GM19193 (cell line): ENCODE measurements around the gene FRMD5.
A peak's percentile ranks its signal among the peaks of the same experiment; 100 is the strongest.

Experiments used
- POLR2A ChIP-seq: IDR thresholded peaks from 4 replicates; pipeline ENCODE4 v1.6.1; 2011; ENCODE audit not compliant: insufficient read depth, insufficient read length; ENCODE audit errors: extremely low read depth

Gene FRMD5

GRCh38 chr15:43873651-43874050 is 321.4 kb downstream of the FRMD5 start:
- TF ChIP-seq POLR2A, result no peak

GRCh38 chr15:43872416-43873020 is 322.6 kb downstream of the FRMD5 start:
- TF ChIP-seq POLR2A, result no peak

GRCh38 chr15:43871835-43872234 is 323.2 kb downstream of the FRMD5 start:
- TF ChIP-seq POLR2A, result no peak

DNA sequence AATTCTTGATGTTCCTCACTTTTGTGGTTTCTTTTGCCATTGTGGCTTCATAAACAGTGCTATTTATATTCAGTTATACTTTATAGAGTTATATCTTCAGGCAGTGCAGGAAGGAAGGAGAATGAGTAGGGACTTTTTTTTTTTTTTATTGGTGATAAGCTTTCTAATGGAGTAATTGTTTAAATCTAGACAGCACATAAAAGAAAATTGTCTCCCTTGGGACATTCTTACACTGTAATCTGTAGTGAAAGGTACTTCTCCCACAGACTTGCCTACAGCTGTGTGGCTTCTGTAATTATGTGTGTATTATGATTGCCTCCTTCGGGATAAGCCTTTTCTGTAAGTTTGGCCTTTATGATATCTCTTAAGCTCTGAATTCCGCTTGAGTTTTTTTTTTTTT is 326.7 kb downstream of the FRMD5 start:
- no peak for TF ChIP-seq POLR2A

DNA sequence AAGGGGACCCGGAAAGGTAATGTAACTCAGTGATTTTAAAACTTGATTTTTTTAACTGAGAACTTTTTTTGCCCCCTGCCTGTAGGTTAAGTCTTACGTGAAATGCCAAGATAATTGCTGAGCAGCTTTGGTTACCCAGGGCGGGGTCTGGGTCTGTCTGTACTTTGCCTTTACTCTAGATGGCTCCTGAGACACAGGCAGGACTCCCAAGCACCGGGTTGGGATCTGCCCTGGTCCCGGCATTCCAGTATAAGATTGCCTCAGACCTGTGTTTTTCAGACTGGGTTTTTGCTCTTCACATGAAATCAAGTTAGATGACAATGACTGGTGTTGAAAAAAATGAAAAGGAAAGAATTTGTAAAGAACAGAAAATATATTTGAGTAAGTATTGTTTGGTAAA is 328.0 kb downstream of the FRMD5 start:
- no peak for TF ChIP-seq POLR2A

- TF ChIP-seq POLR2A, result no peak
Observed at GRCh38 chr15:43859546-43859945, 335.5 kb downstream of the FRMD5 start.

DNA sequence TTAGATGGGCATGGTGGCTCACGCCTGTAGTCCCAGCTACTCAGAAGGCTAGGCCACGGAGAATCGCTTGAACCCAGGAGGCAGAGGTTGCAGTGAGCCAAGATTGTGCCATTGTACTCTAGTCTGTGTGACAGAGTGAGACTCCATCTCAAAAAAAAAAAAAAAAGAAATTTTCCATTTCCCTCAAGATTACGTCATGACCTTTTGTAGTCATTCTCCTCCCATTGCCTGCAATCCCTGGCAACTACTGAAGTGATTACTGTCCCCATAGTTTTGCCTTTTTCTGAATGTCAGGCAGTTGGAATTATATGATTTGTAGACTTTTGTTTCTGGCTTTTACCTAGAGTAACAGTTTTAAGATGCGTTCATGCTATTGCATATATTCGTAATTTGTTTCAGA is 340.3 kb downstream of the FRMD5 start:
- TF ChIP-seq POLR2A, result no peak

DNA sequence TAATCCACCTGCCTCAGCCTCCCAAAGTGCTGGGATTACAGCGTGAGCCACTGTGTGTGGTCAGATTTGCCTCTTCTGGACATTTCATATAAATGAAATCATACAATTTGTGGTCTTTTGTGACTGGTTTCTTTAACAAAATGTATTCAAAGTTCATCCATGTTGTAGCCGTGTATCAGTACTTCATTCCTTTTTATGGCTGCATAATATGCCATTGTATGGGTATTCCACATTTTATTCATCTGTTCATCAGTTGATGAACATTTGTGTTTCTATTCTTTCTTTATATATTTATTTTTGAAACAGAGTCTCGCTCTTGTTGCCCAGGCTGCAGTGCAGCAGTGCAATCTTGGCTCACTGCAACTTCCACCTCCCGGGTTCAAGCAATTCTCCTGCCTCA is 342.5 kb downstream of the FRMD5 start:
- no peak for TF ChIP-seq POLR2A

DNA sequence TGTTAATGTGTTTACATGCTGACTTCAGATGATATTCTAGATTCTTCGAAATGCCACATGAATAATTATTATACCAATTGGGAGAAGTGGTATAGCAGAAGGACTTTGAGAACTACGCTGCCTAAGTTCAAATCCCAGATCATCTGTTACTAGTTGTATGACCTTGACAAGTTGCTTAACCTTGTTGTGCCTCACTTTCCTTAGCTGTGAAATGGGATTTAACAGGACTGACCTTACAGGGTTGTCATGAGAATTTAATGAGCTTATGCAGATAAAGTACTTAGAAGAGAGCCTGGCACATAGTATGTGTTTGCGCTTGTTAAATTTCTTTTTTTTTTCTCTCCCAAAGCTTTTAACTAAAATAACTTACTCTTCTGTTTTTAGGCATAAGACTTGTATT is 343.8 kb downstream of the FRMD5 start:
- TF ChIP-seq POLR2A, result no peak

- TF ChIP-seq POLR2A, result no peak
Observed at GRCh38 chr15:43845421-43845820, 349.6 kb downstream of the FRMD5 start.

DNA sequence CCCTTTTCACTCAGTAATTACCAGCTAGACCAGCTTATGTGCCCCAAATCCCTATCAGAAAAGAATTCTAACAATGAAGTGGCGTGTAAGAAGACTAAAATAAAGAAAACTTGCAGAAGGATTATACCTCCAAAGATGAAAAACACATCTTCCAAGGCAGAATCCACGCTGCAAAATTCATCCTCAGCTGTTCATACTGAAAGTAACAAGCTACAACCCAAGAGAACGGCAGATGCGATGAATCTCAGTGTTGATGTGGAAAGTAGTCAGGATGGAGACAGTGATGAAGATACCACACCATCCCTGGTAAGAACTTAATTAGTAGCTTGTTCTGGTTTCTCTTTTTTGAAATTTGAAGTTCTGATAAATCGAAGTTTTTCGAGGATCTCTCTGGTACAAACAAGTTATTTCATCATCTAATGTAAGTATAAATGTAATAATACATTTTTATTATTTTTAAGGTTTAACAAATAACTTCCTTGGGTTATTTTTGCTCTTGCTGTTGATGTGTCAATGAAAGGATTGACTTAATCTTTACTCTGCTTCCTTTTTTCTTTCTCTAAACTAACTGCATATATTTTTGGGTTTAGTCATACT is 366.9 kb downstream of the FRMD5 start:
- no peak for TF ChIP-seq POLR2A

DNA sequence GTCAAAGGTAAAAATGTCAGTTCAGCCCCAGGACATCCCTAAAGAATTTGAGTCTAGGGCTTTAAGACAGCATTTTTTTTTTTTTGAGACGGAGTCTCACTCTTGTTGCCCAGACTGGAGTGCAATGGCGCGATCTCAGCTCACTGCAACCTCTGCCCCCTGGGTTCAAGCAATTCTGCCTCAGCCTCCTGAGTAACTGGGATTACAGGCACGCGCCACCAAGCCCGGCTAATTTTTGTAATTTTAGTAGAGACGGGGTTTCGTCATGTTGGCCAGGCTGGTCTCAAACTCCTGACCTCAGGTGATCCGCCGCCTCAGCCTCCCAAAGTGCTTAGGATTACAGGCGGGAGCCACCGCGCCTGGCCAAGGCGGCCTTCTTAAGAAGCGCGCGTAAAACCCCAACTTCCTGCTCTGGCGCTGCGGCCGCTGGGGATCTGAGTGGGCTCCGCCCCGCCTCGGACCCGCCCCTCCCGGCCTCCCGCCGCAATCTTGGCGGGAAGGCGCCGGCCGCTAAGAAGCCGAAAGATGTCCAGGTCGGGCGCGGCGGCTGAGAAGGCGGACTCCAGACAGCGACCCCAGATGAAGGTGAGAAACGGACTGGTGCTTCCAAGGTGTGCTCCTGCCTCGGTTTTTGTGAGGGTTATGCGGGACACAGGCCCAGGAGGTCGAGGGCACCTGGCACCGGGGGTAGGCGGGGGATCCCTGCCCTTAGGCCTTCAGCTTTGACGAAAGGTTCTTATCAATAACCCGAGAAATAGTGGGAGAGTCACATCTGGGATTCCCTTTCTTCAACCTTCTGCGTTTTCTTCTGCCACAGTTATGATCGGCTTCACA is 368.3 kb downstream of the FRMD5 start, which contains the start of gene WDR76:
Gene WDR76 (plus strand): TSS at position 495 of the 834 bp plus-strand sequence. CDS start 31 bp downstream, at position 526.
- no peak for TF ChIP-seq POLR2A

GRCh38 chr15:43826029-43826507 is 369.0 kb downstream of the FRMD5 start:
- no peak for TF ChIP-seq POLR2A

DNA sequence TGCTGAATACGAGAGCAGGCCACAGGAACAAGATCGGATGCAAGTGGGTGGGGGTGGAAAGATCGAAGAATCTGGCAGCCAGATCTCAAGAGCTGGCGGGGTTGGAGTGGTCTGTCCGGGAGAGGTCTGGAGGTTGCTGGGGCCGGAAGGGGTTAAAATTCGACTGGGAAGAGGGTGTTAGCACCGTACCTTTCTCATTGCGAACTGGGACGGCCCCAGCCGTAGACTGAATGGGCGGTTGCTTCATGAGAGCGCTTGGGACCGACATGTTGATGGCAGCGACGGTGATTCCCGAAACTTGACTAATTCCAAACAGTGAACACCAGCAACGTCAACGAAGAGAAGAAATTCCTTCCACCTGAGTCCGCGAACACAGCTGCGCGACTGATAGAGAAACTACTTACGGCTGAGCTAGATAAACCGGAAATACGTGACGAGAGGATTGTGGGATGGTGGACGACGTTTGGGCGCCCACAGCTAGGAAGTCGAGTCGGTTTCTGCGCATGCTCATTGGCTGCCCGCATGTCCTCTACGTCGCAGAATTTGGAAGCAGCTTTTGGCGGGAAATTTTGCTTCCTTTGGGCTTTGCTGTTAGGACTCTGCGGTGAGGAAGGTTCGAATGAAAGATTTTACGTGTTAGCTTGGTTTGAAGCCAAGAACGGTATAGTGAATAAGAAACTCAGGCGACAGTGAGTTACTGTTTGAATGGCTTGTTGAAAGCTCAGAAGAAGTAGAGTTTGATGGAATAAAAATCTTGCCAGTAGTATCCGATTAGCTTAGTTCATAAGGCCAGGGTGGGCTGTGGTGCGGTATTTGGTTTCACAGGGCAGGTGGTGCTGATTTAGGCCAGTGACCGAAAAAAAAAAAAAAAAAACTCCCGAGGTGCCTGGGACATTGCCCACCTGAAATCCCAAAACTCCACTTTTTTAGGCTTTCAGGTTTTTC is 370.5 kb downstream of the FRMD5 start, which contains the start of gene MFAP1:
Gene MFAP1 (minus strand): TSS at position 389 of the 945 bp plus-strand sequence. CDS start 121 bp downstream, at position 268.
- TF ChIP-seq POLR2A, result peak; percentile 93

GRCh38 chr15:43821505-43821904 is 373.6 kb downstream of the FRMD5 start:
- no peak for TF ChIP-seq POLR2A
